HG03354 (cell line): Measurements from ENCODE around the gene EZH2.

Experiments used
- ATAC-seq: cut with Tn5 transposase; IDR thresholded peaks from one replicate; pipeline ENCODE4 v1.9.1; 2021; ENCODE audit warnings: mild to moderate bottlenecking; ENCODE audit not compliant: unreplicated experiment, poor library complexity, severe bottlenecking

The EZH2 gene

GRCh38 chr7:148863324-148863723 is 20.8 kb downstream of the EZH2 start:
- ATAC-seq: no peak

GRCh38 chr7:148862481-148862880 is 21.6 kb downstream of the EZH2 start:
- no peak for ATAC-seq

GRCh38 chr7:148858489-148858888 is 25.6 kb downstream of the EZH2 start:
- no peak for ATAC-seq

- no peak for ATAC-seq
Observed at GRCh38 chr7:148856891-148857290, 27.2 kb downstream of the EZH2 start.

GRCh38 chr7:148856578-148856881 is 27.6 kb downstream of the EZH2 start:
- no peak for ATAC-seq

GRCh38 chr7:148854983-148855382 is 29.1 kb downstream of the EZH2 start:
- no peak for ATAC-seq

GRCh38 chr7:148852272-148852671 is 31.8 kb downstream of the EZH2 start:
- ATAC-seq: no peak

- no peak for ATAC-seq
Observed at GRCh38 chr7:148850564-148850963, 33.5 kb downstream of the EZH2 start.

- no peak for ATAC-seq
Observed at GRCh38 chr7:148849393-148850098, 34.5 kb downstream of the EZH2 start.

- no peak for ATAC-seq
Observed at GRCh38 chr7:148847815-148848734, 36.0 kb downstream of the EZH2 start.

GRCh38 chr7:148838905-148839304 is 45.2 kb downstream of the EZH2 start:
- no peak for ATAC-seq

GRCh38 chr7:148835854-148836253 is 48.2 kb downstream of the EZH2 start:
- ATAC-seq: no peak

GRCh38 chr7:148834605-148835004 is 49.5 kb downstream of the EZH2 start:
- ATAC-seq: no peak

- ATAC-seq: no peak
Observed at GRCh38 chr7:148831782-148832181, 52.3 kb downstream of the EZH2 start.

- ATAC-seq: no peak
Observed at GRCh38 chr7:148830897-148831692, 53.0 kb downstream of the EZH2 start.

- no peak for ATAC-seq
Observed at GRCh38 chr7:148828965-148829364, 55.1 kb downstream of the EZH2 start.

GRCh38 chr7:148825338-148825737 is 58.8 kb downstream of the EZH2 start:
- ATAC-seq: no peak

- no peak for ATAC-seq
Observed at GRCh38 chr7:148824864-148825263, 59.2 kb downstream of the EZH2 start.

GRCh38 chr7:148821422-148821821 is 62.7 kb downstream of the EZH2 start:
- ATAC-seq: no peak

- ATAC-seq: no peak
Observed at GRCh38 chr7:148819697-148820360, 64.3 kb downstream of the EZH2 start.
